ENCODE data around the gene ISLR. TPM values are rescaled to one million over a fixed set of nuclear protein-coding genes. Genes with fewer than 3 reads are reported as not detected.

The ISLR gene
- total RNA-seq, 2 donors from 2014 or later: 0.29 TPM; not detected in 1

- Mint-ChIP-seq H3K27ac (no peak overlapping the region), H3K4me1 (peaks cover 37% of the 10 kb centered on the region), H3K36me3 (ENCODE audit: low read depth) (no peaks in the 10 kb centered on the region), H3K27me3 (ENCODE audit: insufficient read depth) (peaks cover 46% of the 10 kb centered on the region), H3K4me3 (no peak overlapping the region), H3K9me3 (no peaks in the 10 kb centered on the region)
- TF ChIP-seq CTCF (conservative IDR thresholded peaks at IDR 0.05): no peak
- no peaks in the 10 kb centered on the region for H3K36me3 ChIP-seq (ENCODE audit: control insufficient read depth, insufficient read depth, low read length)
- no peak overlapping the region for H3K4me3 ChIP-seq (ENCODE audit: low read length)
- DNase-seq: no peak
- H3K9ac ChIP-seq (ENCODE audit: extremely low read depth, low read length, poor library complexity, severe bottlenecking): no peak overlapping the region
- H3K27me3 ChIP-seq (ENCODE audit: control insufficient read depth, insufficient read depth, low read length, poor library complexity, severe bottlenecking): peaks cover 6% of the 10 kb centered on the region
- H3K4me1 ChIP-seq (ENCODE audit: control insufficient read depth, insufficient read depth, low read length): peaks cover 1% of the 10 kb centered on the region
- WGBS, 2 experiments (ENCODE audit: insufficient coverage in 1 of 2, insufficient read length in 1 of 2): 91 to 96% methylated on average over 8 to 16 of the region's 16 CpGs
- no peaks in the 10 kb centered on the region for H3K9me3 ChIP-seq (ENCODE audit: control insufficient read depth, low read length)
- no peak overlapping the region for H3K27ac ChIP-seq (ENCODE audit: low read depth, low read length)
Observed at GRCh38 chr15:74217907-74218885, 44.7 kb downstream of the ISLR start.

- no peak overlapping the region for H3K27ac Mint-ChIP-seq
- no peaks in the 10 kb centered on the region for H3K36me3 ChIP-seq (ENCODE audit: control insufficient read depth, insufficient read depth, low read length)
- H3K4me1 ChIP-seq (ENCODE audit: control insufficient read depth, insufficient read depth, low read length): peaks cover 3% of the 10 kb centered on the region
- H3K27me3 Mint-ChIP-seq (ENCODE audit: insufficient read depth): peaks cover 61% of the 10 kb centered on the region
- no peak overlapping the region for H3K4me3 Mint-ChIP-seq
- peak overlapping the region; percentile 47 for H3K27ac ChIP-seq (ENCODE audit: low read depth, low read length)
- H3K4me1 Mint-ChIP-seq: peaks cover 36% of the 10 kb centered on the region
- H3K27me3 ChIP-seq (ENCODE audit: control insufficient read depth, insufficient read depth, low read length, poor library complexity, severe bottlenecking): peaks cover 6% of the 10 kb centered on the region
- no peak for DNase-seq
- no peak overlapping the region for H3K9ac ChIP-seq (ENCODE audit: extremely low read depth, low read length, poor library complexity, severe bottlenecking)
- H3K9me3 Mint-ChIP-seq: no peaks in the 10 kb centered on the region
- no peak overlapping the region for H3K4me3 ChIP-seq (ENCODE audit: low read length)
- WGBS, 2 experiments (ENCODE audit: insufficient coverage in 1 of 2, insufficient read length in 1 of 2): 41 to 57% methylated on average over 5 to 8 of the region's 11 CpGs
- TF ChIP-seq CTCF (conservative IDR thresholded peaks at IDR 0.05): no peak
- no peaks in the 10 kb centered on the region for H3K36me3 Mint-ChIP-seq (ENCODE audit: low read depth)
- no peaks in the 10 kb centered on the region for H3K9me3 ChIP-seq (ENCODE audit: control insufficient read depth, low read length)
Observed at GRCh38 chr15:74220475-74221248, 47.2 kb downstream of the ISLR start.

- Histone ChIP-seq H3K9ac (ENCODE audit: extremely low read depth, low read length, poor library complexity, severe bottlenecking) (no peak overlapping the region), H3K36me3 (ENCODE audit: control insufficient read depth, insufficient read depth, low read length) (no peaks in the 10 kb centered on the region), H3K27ac (ENCODE audit: low read depth, low read length) (no peak overlapping the region), H3K9me3 (ENCODE audit: control insufficient read depth, low read length) (no peaks in the 10 kb centered on the region), H3K4me1 (ENCODE audit: control insufficient read depth, insufficient read depth, low read length) (peaks cover 3% of the 10 kb centered on the region), H3K27me3 (ENCODE audit: control insufficient read depth, insufficient read depth, low read length, poor library complexity, severe bottlenecking) (peaks cover 6% of the 10 kb centered on the region), H3K4me3 (ENCODE audit: low read length) (no peak overlapping the region)
- H3K4me1 Mint-ChIP-seq: peaks cover 31% of the 10 kb centered on the region
- H3K27ac Mint-ChIP-seq: no peak overlapping the region
- peaks cover 66% of the 10 kb centered on the region for H3K27me3 Mint-ChIP-seq (ENCODE audit: insufficient read depth)
- TF ChIP-seq CTCF (conservative IDR thresholded peaks at IDR 0.05): no peak
- no peaks in the 10 kb centered on the region for H3K9me3 Mint-ChIP-seq
- no peaks in the 10 kb centered on the region for H3K36me3 Mint-ChIP-seq (ENCODE audit: low read depth)
- H3K4me3 Mint-ChIP-seq: no peak overlapping the region
- 65 to 70% methylated on average over 6 to 12 of the region's 12 CpGs for WGBS, 2 experiments (ENCODE audit: insufficient coverage in 1 of 2, insufficient read length in 1 of 2)
- DNase-seq: no peak
Observed at GRCh38 chr15:74221399-74222239, 48.1 kb downstream of the ISLR start.

Data from endodermal cell (in vitro differentiated cells).